Forelimb muscle (tissue), 1 donor: ENCODE data around the gene MYBPC2. TPM values are rescaled to one million over a fixed set of nuclear protein-coding genes. Genes with fewer than 3 reads are reported as not detected.

ENCODE experiments used
- DNase-seq: peaks from one replicate; pipeline ENCODE4 v3.0.0-alpha.2; 2013; ENCODE audit warnings: low read depth
- polyA plus RNA-seq: library from polyadenylated mRNA; unstranded; fragments of 120-200 nt; gene quantifications from one replicate; pipeline ENCODE4 v1.2.1, GENCODE V29; 2013; ENCODE audit not compliant: insufficient read length

The MYBPC2 gene
- polyA plus RNA-seq, 1 donor = 67.9 TPM

DNA sequence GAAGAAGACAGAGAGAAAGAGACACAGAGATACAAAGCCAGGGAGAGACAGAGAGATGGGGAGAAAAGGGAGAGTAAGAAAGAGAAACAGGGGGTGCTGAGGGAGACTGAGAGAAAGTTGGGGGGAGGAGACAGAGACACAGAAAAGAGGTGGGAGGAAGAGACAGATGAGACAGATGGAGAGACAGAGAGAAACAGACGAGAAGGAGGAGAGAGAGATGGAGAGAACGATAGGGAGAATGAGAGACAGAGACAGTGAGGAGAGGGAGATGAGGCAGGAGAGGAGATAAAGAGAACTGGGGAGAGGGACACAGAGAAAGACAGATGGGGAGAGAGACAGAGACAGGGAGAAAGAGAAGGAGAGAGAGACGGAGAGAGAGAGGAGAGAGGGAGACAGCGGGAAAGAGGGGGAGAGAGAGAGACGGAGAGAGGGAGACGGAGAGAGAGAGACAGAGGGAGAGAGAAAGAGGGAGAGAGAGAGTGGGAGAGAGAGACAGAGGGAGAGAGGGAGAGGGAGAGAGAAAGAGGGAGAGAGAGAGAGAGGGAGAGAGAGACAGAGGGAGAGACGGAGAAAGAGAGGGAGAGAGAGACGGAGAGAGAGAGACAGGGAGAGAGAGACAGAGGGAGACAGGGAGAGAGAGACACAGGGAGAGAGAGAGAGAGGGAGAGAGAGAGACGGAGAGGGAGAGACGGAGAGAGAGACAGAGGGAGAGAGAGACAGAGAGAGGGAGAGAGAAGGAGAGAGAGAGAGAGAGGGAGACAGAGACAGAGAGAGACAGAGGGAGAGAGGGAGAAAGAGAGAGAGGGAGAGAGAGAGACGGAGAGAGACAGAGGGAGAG, 65.7 kb downstream of the MYBPC2 start:
- no peak for DNase-seq

DNA sequence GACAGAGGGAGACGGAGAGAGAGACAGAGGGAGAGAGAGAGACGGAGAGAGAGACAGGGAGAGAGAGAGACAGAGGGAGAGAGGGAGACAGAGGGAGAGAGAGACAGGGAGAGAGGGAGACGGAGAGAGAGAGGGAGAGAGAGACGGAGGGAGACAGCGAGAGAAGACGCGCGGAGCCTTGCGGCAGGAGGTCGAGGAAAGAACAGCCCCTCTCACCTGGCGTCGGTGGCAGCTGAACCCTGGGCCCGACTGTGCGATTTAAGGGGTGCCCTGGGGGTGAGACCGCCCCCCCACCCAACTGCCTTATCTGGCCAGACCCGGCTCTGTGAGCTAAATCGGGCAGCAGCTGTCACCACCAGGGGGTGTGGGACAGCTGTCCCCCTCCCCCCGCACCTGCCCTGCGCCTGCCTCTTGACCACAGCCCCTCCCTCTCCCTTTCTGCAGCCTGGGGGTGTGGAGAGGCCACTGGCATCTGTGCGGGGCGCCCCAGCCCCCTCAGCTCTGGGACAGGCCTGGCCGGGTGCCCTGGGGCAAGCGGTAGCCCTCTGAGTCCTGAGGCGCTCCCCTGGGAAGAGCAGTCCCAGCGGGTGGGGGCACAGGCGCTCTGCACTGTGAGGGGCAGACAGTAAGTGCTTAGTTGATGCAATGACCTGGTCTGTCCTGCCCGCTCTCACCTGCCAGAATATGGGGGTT, 67.5 kb downstream of the MYBPC2 start:
- DNase-seq = no peak

DNA sequence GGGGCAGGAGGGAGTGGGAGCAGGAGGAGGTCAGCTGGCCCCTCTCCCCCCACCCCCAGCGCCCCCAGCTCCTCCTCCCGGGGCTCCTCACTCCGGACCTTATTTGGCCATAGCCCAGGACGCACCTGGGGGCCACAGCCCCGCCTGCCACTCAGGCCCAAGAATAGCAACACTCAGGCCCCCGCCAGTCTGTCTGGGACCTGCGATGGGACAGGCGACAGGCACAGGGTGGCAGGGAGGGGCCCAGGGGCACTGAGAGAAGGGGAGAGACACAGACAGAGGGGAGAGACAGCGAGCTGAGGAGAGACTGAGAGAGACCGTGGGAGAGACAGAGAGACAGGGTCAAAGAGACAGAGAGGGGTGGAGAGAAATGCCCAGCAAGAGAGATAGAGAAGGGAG, 68.1 kb downstream of the MYBPC2 start:
- DNase-seq = no peak

DNA sequence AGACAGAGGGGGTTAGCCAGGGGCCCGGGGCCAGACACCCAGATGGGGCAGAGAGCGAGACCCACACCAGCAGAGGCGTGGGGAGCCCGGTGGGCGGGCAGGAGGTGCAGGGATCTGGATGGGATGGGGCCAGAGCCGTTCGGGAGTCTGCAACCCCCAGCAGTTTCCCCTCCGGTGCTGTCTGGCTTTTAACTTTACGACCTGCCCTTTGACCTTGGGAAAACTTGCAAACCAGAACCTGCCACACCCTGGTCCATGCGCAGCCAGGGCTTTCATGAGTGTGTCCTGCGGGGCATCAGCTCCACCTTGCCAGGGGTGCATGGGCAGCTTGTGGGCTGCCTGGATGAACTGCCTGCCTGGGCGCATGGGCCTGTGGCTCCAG, 68.5 kb downstream of the MYBPC2 start:
- no peak for DNase-seq

GRCh38 chr19:50501568-50502475, 69.1 kb downstream of the MYBPC2 start:
- no peak for DNase-seq

DNA sequence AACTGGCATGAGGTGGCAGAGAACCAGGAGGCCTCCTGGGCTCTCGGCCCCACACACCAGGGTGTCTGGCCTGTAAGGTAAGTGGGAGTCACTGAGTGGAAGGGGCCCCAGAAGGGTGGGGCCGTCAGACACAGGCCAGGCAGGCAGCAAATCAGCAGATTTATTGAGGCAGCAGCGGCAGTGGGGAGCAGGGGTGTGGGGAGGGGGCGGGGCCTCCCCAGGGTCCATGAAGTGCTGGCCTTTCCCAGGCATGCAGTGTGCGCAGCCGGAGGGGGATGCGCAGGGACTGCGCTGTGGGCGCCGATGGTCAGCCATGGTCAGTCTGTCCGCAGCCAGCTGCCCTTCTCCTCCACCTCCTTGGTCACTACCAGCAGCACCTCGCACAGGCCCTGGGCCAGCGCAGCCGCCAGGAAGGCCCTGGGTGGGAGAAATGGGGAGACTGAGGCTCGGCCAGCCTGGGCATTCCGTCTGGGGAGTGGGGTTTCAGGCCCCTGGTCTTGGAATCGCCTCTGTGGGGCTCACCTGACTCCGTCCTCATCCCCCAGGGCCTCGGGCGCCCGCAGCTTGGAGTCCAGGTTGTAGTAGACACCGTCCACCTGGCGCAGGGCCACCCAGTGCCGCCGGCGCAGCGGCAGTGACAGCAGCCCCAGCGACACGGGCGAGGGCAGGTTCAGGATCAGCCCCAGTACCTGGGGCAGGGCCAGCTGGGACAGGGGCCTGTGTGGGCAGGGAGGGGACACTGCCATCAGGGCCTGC, 73.3 kb downstream of the MYBPC2 start:
- DNase-seq = no peak

DNA sequence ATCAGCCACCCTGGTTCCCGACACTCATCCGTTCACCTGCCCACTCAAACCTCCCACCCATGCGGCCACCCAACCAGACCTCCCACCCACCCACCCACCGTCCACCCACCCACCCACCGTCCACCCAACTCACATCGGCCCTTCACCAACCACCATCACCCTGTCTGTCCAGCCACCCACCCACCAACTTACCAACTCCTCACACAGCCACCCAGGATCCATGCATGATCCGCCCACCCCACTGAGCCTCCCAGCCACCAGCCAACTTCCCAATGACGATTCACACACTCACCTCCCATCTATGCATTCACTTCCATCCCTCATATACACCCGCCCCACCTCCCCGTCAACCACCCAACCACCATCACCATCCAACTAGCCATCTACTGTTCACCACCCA, 74.0 kb downstream of the MYBPC2 start:
- DNase-seq = no peak

DNA sequence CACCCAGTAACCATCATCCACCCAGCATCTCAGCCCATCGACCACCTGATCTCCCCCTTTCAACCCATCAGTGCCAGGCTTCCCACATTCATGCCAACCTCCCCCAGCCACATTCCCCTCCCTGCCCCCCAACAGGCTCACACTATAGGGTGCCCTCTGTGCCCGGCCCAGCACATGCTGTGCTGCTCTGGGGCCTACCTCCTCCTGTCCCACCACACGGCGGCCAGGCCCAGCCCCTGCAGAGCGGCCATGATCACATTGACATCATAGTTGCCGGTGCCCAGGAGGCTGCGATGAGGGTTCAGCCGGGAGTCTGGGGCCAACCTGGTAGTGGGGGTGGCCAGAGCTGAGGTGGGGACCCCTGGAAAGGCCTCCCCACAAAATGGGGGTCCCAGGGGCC, 74.7 kb downstream of the MYBPC2 start:
- no peak for DNase-seq

GRCh38 chr19:50508843-50509190, 76.1 kb downstream of the MYBPC2 start:
- no peak for DNase-seq

DNA sequence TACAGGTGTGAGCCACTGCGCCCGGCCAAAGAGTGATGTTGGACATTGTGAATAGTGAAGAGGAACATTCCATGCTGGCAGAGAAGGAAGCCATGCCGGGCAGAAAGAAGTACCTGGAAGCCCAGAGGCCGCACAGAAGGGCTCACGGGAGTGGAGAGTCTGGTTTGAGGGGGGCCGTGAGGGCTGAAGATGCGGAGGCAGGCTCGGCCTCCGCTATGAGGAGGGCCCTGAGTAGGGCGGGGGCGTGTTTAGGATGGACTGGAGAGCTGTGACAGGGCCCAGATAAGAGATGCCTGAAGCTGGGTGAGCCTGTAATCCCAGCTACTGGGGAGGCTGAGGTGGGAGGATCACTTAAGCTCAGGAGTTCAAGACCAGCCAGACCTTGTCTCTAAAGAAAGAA, 76.7 kb downstream of the MYBPC2 start:
- no peak for DNase-seq

DNA sequence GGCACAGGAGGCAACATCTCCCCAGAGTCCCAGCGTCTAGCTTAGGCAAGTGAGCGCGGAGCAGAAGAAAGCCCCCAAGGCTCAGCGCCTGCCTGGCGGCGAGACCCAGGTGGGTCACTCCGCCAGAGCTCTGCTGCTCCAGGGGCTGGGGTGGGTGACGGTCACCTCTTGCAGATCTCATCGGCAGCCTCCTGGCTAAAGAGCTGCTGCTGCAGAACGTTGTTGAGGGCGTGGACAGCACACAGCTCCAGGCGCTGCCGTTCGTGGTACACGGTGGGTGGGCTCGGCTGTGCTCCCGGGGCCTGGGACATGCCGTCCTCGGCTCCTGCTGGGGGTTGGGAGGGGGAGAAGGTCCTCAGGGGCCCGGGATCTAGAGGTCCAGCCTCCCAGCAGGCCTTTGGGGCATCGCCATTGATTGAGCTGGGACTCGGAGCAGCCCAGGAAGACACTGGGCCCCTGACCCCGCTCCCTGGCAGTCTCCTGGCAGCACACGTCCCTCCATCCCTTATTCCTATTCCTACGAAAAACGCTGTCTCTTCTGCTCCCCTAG, 77.5 kb downstream of the MYBPC2 start:
- DNase-seq = no peak

- DNase-seq = no peak
These were observed 78.0 kb downstream of the MYBPC2 start for GRCh38 chr19:50510700-50511068.

GRCh38 chr19:50511069-50511822, 78.6 kb downstream of the MYBPC2 start, which contains the start of gene JOSD2:
Gene JOSD2, minus strand, starts transcription at chr19:50511191. Its CDS starts 760 bp downstream, at chr19:50510431.
- DNase-seq = peak; percentile 96

DNA sequence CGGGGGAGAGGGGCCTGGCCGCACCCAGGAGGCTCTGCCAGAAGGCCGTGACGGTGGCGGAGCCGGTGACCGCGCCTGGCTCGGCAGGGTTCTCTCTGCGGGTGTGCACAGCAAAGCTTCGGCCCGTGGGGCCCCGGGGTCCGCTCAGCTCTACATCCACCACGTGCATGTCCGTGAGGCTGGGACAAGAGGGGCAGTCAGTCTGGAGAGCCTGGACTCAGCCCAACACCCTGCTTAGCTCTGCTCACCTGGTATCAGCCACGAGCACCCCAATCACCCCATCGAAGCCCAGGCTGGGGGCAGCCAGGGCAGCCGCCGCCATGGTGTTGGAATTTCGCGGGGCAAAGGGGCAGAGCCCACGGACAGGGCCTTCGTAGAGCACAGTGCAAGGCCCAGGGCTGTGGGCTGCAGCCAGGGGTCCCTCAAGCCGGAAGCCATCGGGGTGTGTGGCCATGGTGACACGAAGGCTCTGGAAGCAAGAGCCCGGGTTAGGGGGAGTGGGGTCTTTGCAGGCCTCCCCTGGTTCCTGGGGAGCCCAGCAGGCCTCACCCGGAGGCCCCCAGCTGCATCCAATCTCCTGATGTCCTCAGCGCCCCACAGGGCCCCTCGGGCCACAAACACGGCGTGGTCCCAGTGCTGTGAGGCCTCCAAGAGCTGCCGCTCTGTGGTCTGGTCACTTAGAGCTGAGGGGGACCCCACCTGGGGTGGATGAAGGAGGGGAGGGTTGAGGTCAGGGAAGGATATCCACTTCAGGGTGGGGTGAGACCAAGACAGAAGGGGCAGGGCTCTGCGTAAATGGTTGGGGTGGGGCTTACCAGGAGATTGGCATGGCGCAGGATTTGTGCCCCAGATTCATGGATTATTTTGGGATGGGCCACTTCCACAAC, 79.7 kb downstream of the MYBPC2 start:
- no peak for DNase-seq

- no peak for DNase-seq
These were observed 80.5 kb downstream of the MYBPC2 start for GRCh38 chr19:50512999-50513745.

- DNase-seq = no peak
These were observed 81.2 kb downstream of the MYBPC2 start, which contains the start of gene ASPDH for GRCh38 chr19:50513746-50514345. Gene ASPDH, minus strand, starts transcription at chr19:50513913. Its CDS starts 90 bp downstream, at chr19:50513823.

- no peak for DNase-seq
These were observed 81.9 kb downstream of the MYBPC2 start for GRCh38 chr19:50514346-50515167.
